ENCODE measurements around the gene COLEC11. TPM values are rescaled to one million over a fixed set of nuclear protein-coding genes. Genes with fewer than 3 reads are reported as not detected.

Gene COLEC11
- polyA plus RNA-seq, 3 donors from 2014 or later = not detected

GRCh38 chr2:3689998-3690748, 95.3 kb downstream of the COLEC11 start:
- Mint-ChIP-seq H3K4me1 (no peaks in the 10 kb centered on the region), H3K9me3 (peaks cover 0 to 18% (median 6%) of the 10 kb centered on the region in 6 donors), H3K36me3 (peaks cover 0 to 7% (median 0%) of the 10 kb centered on the region in 3 donors), H3K27me3 (ENCODE audit: low read depth in 3 of 3) (peaks cover 1 to 20% (median 3%) of the 10 kb centered on the region in 3 donors), H3K27ac (no peak overlapping the region), H3K4me3 (no peak overlapping the region)
- DNase-seq = no peak

- Mint-ChIP-seq H3K27ac (no peak overlapping the region), H3K4me3 (no peak overlapping the region)
Observed at GRCh38 chr2:3692375-3692774, 97.5 kb downstream of the COLEC11 start.

More at GRCh38 chr2:3692375-3692774, 97.5 kb downstream of the COLEC11 start:
- Mint-ChIP-seq H3K4me1 (no peaks in the 10 kb centered on the region), H3K27me3 (ENCODE audit: low read depth in 3 of 3) (peaks cover 0 to 12% (median 3%) of the 10 kb centered on the region in 3 donors), H3K9me3 (peaks cover 0 to 18% (median 6%) of the 10 kb centered on the region in 6 donors), H3K36me3 (peaks cover 0 to 7% (median 0%) of the 10 kb centered on the region in 3 donors)
- no peak for DNase-seq

Other genes with a start within 250 kb of the COLEC11 start
- gene EIPR1, start 217.3 kb upstream of the COLEC11 start, polyA plus RNA-seq = 10 to 100 TPM; 37.1 to 47.7 (median 41.1) TPM
- 10 to 100 TPM; 14.4 to 41.4 (median 19.9) TPM for gene TRAPPC12, start 215.4 kb upstream of the COLEC11 start, polyA plus RNA-seq
- 10 to 100 TPM; 31.0 to 66.1 (median 52.2) TPM for gene ADI1, start 75.6 kb upstream of the COLEC11 start, polyA plus RNA-seq
- gene RNASEH1, start 36.8 kb upstream of the COLEC11 start, polyA plus RNA-seq = 10 to 100 TPM; 26.6 to 43.2 (median 41.6) TPM
- 1,000 to 10,000 TPM in 1 of 3 donors, 100 to 1,000 TPM in 2; 479 to 1,432 (median 642) TPM for gene RPS7, start 19.9 kb upstream of the COLEC11 start, polyA plus RNA-seq
- gene ALLC, start 63.1 kb downstream of the COLEC11 start, polyA plus RNA-seq = not detected
- not detected for gene DCDC2C, start 108.5 kb downstream of the COLEC11 start, polyA plus RNA-seq